GM21526 (cell line): ENCODE results near the gene USP6NL.

Source experiments
- ATAC-seq: cut with Tn5 transposase; IDR thresholded peaks from one replicate; pipeline ENCODE4 v1.9.1; 2021; ENCODE audit warnings: moderate library complexity; ENCODE audit not compliant: unreplicated experiment, low FRiP score

The USP6NL gene

DNA sequence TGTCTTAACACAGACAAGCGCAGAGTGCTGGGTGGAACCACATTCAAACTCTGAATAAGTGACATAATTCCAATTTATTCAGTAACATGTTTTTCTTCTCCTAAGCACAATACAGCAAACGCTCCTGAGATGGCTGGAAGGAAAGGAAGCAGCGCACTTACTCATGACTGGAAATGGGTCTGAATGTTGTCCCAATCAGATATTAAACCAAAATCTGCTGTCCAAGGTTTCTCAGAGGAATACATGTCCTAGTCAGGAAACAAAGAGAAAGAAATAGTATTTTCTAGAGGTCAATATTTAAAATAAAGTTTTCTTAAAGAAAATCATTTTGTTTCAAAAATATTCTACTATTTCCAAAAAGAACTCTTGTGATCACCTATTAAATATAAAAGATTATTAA, 14.0 kb downstream of the USP6NL start:
- no peak for ATAC-seq

DNA sequence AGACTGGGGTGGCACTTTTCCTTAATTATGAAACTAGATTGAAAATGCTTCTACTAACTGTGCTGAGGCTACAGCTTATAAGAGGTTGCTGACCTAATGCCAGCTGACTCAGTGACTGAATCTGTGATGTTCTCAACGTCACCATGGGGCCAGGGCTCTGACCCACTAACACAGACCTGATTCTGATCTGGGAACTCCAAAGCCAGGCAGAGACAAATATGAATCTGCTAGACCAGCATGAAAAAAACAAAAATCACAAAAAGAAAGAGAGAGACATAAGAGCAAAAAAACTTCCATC, 16.1 kb downstream of the USP6NL start:
- ATAC-seq, result no peak

DNA sequence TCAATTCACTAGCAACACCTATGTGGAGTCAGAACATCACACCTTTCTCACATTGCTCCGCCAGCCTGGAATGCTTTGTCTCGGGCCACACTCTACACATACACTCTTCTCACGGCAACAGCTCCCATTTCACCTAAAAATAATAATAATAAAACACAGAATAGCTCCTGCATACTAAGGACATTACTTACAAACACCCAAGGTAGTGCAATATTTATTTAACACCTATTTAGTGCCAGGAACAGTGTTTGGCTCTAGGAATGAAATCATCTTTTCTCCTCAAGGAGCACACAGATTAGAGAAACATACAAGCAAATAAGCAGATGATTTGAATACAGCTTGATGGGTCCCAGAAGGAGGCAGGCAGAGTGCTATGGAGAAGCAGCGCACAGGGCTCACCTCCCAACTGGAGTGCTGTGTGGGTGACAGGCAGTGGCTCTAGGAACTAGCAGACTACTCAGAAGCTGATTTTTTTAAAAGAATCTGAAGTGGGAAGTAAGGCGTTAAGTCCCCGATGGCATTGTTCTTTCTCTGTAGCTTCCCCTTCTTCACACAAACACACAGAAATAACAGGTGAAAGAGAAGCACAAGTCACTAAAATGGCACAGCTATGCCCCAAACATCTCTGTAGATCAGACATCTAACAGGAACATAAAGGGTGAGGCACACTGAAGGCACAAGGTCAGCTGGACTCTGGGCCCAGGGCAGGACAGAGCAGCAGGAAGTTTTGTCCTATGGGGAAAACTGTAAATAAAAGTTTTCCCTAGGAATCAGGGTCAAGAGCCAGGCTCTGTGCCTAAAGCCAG, 16.7 kb downstream of the USP6NL start:
- no peak for ATAC-seq

- no peak for ATAC-seq
These were observed 17.8 kb downstream of the USP6NL start for GRCh38 chr10:11593612-11594011.

DNA sequence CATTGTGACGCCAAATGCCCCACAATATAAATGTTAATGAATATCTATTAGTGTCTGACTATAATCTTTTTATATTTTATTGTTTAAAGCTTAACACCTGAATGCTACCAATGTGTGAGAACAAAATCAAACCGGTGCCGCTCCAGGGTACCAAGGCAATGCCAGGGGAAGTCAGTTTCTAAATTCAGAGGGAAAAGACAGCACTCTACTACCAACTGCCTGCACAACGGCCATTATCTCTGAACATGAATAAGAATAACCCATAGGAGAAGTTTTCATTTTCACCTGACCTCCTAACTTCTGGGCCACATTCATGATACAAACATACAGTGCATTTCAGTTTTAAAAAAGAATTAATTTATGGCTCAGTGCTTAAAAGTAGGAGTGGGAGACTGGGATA, 21.7 kb downstream of the USP6NL start:
- ATAC-seq, result no peak

- ATAC-seq, result no peak
These were observed 22.4 kb downstream of the USP6NL start for GRCh38 chr10:11588873-11589574.

DNA sequence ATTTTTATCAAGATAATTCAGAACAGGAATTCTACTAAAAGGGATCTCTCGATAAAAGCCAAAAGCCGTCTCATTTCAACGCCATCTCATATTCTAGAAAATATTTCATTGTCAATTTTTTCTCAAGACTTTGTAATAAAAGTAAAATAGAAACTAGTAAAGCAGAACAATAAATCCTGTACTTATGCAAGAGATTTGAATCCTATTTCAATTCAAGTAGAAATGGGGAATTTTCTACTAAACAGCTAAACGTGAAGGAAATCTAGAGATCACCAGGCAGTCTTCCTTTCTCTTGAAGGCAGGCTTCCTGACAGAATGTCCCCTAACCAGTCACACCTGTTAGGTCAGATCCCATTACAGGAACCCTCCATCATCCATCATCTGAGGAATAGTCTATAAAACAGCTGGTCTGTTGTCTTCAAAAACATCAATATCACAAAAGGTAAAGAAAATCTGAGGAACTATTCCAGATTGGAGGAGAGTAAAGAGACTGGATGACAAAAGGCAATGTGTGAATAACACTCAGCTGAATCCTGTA, 23.7 kb downstream of the USP6NL start:
- ATAC-seq, result no peak

- ATAC-seq, result no peak
These were observed 25.3 kb downstream of the USP6NL start for GRCh38 chr10:11586170-11586569.

DNA sequence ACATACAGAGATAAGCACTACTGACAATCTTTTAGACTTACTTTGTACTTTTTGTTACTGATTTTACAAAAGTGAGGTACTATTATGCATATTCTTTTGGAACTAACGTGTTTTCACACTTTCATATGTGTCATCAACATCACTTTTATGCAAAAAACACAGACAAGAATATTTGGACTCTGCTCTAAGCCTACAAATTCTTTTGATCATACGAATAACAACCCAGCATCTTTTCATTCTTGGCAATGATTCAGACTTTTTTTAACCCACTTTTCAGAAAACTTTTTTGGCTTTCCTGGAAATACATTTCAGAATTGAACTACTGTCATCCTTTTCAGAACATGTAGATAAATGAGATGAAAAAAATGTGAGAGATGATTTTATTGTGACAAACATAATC, 30.2 kb downstream of the USP6NL start:
- no peak for ATAC-seq

DNA sequence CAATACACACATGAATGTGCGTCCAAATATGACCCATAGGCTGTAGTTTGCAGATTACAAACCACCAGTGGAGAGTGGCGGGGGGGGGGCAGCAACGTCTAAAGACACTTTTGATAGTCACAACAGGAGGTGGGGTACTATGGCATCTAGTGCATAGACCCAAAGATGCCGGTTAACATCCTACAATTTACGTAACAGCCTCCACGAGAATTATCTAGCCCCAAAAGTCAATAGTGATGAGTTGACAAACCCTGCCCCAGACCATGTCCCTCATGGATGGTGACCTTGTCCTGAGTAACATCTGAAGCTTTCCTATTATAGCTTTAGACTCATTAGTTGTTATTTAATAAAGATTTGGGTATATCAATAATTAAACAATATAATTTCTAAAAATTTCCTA, 31.6 kb downstream of the USP6NL start:
- no peak for ATAC-seq

DNA sequence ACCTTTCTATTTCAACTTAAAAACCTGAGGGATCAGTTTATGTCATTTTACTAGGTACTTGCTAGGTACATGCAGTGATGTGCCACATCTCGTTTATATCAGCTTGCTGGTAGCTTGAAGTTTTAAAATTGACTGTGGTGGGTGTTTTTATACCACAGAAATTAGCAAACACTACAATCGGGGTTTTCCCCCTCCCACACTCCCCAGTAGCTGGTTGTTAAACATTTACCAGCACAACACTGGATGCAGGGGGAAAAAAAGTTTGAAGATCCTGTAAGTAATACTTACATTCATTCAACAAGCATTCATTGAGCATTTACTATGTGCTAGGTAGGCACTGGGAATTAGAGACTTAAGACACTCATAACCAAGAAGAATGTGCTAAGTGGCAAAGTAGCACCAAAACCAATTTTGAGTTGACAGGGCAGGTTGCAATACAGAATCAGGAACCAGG, 32.6 kb downstream of the USP6NL start:
- ATAC-seq, result no peak

DNA sequence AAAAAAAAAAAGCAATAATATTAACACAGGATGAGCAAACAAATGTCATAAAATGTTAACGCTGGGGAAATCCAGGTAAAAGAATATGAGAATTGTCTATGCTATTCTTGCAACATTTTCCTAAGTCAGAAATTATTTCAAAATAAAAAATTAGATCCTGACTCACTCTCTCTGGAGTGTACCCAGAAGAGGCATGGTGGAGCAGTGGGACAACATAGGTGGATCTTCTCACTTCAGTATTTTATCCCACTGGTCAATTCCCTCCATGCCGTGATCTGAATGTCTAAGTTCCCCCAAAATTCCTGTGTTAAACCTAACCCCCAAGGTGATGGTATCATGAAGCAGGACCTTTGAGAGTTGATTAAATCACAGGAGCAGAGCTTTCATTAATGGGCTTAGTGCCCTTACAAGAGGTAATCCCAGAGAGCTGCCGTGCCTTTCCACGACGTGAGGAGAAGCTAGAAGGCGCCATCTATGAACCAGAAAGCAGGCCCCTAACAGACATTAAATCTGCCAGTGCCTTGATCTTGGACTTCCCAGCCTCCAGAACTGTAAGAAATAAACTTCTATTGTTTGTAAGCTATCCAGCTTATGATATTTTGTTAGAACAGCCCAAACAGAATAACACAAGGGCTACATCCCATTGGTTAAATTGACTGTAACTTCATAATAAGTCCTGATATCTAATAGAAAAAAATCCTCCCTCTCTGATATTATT, 35.2 kb downstream of the USP6NL start:
- ATAC-seq, result no peak

DNA sequence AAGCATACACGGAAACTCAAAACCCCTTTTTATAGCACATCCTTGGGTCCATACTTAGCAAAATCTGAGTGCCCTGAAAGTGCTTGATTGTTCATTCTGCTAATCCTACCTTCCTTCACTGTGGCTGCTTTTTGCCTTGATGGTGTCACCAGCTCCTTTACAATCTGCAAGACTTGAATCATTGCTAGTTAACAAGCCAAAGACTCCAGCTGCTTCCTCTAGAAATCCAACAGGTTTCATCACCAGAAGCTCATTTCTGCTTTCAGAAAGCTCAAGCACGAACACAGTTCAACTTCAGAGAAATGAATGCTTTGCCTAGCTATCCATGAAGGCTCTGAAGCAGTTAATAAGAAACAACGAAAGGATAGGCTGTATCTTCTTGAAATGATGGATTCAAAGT, 38.0 kb downstream of the USP6NL start:
- ATAC-seq, result peak; percentile 58

DNA sequence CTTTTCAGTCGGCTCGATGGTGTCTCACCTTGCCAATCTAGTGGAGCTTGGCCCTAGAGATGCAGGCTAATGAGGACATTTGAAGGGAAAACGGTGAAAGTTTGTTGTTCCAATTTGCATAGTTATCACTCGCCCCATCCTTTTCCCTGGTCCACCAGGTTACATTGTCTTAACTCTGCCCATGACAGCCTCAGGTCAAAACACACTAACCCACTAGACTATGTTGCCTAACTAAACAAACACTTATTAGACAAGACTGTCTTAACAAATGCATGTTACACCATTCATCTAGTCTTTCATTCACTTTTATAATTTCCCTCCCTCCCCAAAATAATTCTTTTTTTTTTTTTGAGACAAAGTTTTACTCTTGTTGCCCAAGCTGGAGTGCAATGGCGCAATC, 40.7 kb downstream of the USP6NL start:
- ATAC-seq, result no peak

DNA sequence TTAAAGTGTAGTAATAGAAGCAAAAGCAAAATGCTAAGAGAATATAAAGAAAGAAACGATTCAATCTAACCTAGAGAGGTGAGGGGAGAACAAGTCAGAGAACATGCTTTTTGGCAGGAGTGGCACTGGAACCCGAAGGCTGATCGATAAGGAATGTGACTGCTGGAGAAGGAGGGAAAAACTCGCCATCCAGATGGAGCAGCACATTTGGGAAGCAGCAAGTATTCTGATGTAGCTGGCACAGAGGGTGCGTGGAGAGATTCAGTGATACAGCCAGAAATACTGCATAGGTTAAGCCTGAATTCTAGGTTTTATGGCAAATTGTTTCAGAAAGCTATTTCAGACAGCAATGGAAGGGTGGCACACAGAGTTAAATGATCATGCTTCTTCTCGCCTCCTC, 42.0 kb downstream of the USP6NL start:
- no peak for ATAC-seq

DNA sequence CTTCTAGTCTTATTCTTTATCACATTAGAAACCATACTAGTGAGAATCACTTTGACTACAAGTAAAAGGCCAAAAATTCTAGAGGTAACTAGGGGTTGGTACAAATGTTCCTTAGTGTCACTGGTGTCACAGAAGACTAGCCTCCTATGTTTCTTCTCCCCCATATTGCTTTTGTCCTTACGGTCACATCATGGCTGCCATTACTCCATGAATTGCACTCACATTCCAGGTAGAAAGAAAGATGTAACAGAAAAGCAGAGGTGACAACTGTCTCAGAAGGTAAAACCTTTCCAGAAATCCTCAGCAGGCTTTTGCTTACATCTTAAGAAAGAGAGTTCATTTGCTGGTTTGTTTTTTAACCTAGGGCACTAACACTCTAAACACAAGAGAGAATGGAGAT, 42.9 kb downstream of the USP6NL start:
- no peak for ATAC-seq

- ATAC-seq, result no peak
These were observed 46.7 kb downstream of the USP6NL start for GRCh38 chr10:11564741-11565140.

DNA sequence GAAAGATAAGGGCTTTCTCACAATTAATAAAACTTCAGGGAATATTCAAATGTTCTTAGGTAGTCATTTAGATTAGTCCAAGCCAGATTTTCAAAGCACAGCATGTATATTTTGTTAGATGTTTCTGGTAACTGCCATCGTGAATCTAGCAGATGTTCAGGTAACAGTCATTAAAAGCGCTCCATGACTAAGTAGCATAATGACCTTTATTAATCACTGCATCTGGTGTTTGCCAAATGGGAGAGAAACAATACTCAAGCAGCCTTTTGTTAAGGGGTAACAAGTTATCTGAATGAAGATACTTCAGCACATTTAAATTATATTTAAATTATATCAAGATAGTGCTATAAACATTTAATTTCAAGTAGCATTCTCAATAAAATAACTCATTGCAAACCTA, 47.5 kb downstream of the USP6NL start:
- ATAC-seq, result no peak

- no peak for ATAC-seq
These were observed 48.6 kb downstream of the USP6NL start for GRCh38 chr10:11562888-11563287.

- peak; percentile 72 for ATAC-seq
These were observed 51.3 kb downstream of the USP6NL start for GRCh38 chr10:11560076-11560709.

GRCh38 chr10:11557967-11558366, 53.5 kb downstream of the USP6NL start:
- ATAC-seq, result no peak
